Measurements from ENCODE around the gene RWDD1. TPM values are rescaled to one million over a fixed set of nuclear protein-coding genes. Genes with fewer than 3 reads are reported as not detected.

The RWDD1 gene
- 66.2 and 93.5 TPM in 2 replicates for total RNA-seq (2014; rRNA removed; shearing (Covaris generic))

GRCh38 chr6:116570856-116571682, at the start of gene RWDD1:
TSS of gene RWDD1 (plus strand) at chr6:116571504. CDS start at chr6:116571583, 79 bp downstream.
- Histone ChIP-seq H3K4me3 (peak within 1 kb of the TSS; percentile 75), H3K27ac (peak within 1 kb of the TSS; percentile 48), H3K36me3 (peaks cover 25% of the 10 kb centered on the region), H3K9me3 (replicated peaks) (no peaks in the 10 kb centered on the region), H3K27me3 (replicated peaks) (no peaks in the 10 kb centered on the region), H3K4me1 (replicated peaks) (peaks cover 13% of the 10 kb centered on the region)
- DNase-seq (ENCODE audit: low read depth in 1 of 2, low spot score in 2 of 2): peak; percentile 96 to 99

DNA sequence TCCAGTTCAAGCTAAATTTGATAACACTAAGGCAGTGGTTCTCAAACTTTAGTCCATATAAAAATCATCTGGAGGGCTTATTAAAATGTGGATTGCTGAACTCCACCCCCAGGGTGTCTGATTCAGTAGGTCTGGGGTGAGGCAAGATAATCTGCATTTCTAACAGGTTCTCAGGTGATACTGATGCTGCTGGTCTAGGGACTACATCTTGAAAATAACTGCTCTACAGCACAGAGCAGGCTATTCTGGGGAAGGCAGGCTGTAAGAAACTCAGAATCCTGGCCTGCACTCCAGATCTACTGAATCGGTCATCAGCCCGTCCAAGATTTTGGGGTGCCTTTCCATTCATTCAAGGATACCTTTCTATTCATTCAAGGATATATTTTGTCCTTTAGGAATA, 48.4 kb upstream of the RWDD1 start:
- Histone ChIP-seq H3K9me3 (replicated peaks) (no peaks in the 10 kb centered on the region), H3K27me3 (replicated peaks) (no peaks in the 10 kb centered on the region)

DNA sequence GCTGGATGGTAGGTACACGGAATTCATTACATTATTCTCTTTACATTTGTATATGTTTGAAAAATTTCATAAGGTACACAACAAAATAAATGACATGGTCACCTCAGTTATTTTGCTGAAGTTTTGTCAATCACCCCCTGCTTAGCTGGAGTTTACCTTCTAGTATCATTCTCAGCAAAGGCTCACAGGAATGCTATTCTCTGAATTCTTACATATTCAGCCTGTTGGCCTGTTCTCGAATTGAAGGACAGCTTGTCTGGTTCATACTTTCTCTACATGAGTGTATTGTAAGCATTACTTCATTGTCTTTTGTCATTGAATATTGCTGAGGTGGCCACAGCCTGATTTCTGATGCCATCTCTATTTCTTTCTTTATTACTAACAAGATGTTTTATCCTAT, 47.1 kb upstream of the RWDD1 start:
- Histone ChIP-seq H3K4me1 (replicated peaks) (peaks cover 15% of the 10 kb centered on the region), H3K27me3 (replicated peaks) (no peaks in the 10 kb centered on the region), H3K9me3 (replicated peaks) (no peaks in the 10 kb centered on the region), H3K27ac (no peak overlapping the region), H3K36me3 (no peaks in the 10 kb centered on the region), H3K4me3 (no peak overlapping the region)
- no peak for DNase-seq (ENCODE audit: low read depth in 1 of 2, low spot score in 2 of 2)

More for the DNA sequence above, 48.4 kb upstream of the RWDD1 start:
- DNase-seq (ENCODE audit: low read depth in 1 of 2, low spot score in 2 of 2): no peak
- peaks cover 2% of the 10 kb centered on the region for H3K4me1 ChIP-seq (replicated peaks)
- no peak overlapping the region for H3K27ac ChIP-seq
- no peaks in the 10 kb centered on the region for H3K36me3 ChIP-seq
- H3K4me3 ChIP-seq: no peak overlapping the region

- no peak overlapping the region for H3K4me3 ChIP-seq
- no peaks in the 10 kb centered on the region for H3K9me3 ChIP-seq (replicated peaks)
- peaks cover 35% of the 10 kb centered on the region for H3K4me1 ChIP-seq (replicated peaks)
- peaks cover 5% of the 10 kb centered on the region; the same call in 1 of the 2 replicates for H3K27me3 ChIP-seq (replicated peaks)
- no peaks in the 10 kb centered on the region for H3K36me3 ChIP-seq
- no peak for DNase-seq (ENCODE audit: low read depth in 1 of 2, low spot score in 2 of 2)
- no peak overlapping the region for H3K27ac ChIP-seq
Measured at GRCh38 chr6:116528133-116528532, 43.2 kb upstream of the RWDD1 start.

GRCh38 chr6:116528780-116529179, 42.5 kb upstream of the RWDD1 start:
- Histone ChIP-seq H3K4me1 (replicated peaks) (peaks cover 35% of the 10 kb centered on the region), H3K36me3 (no peaks in the 10 kb centered on the region), H3K27ac (peak overlapping the region; percentile 28; the same call in 1 of the 2 replicates), H3K27me3 (replicated peaks) (peaks cover 5% of the 10 kb centered on the region; the same call in 1 of the 2 replicates), H3K4me3 (no peak overlapping the region), H3K9me3 (replicated peaks) (no peaks in the 10 kb centered on the region)
- peak in 1 of 2 experiments; percentile 42 for DNase-seq (ENCODE audit: low read depth in 1 of 2, low spot score in 2 of 2)

DNA sequence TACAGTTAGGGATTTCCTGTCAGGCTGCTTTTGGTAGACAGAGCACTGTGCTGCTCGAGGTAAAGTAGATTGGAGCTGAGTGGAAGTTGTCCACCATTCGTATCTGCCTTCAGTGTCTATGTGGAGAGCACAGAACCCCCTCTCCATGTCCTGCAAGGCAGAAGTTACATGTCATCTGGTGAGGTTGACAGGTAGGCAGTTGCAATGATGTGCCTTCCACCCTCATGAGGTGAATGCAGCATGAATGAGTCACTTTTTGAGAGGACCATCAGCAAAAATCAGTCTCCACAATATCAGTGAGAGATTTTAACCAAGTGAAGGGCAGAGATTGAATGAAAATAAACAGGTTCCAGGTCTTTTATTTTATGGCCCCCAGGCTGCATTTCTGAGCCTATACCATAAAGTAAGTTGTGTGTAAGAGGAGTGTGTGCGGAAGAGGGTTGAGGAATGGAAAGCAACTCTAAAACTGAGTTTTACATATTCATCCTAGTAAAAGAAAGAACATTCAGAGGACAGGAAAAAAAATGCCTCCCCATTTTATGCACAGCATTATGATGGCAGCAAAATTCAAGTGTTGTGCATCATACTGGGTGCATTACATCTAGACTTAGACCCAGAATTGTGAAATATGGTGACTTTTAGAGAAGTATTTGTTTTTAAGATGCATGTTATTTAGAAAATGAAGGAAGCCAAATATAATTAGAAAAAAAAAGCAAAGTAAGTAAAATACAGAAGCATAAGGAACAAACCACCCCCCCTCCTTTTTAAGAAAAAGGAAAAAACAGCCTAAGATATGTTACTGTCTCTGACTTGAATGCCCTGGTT, 41.6 kb upstream of the RWDD1 start:
- no peak overlapping the region for H3K4me3 ChIP-seq
- H3K36me3 ChIP-seq: no peaks in the 10 kb centered on the region
- no peak overlapping the region for H3K27ac ChIP-seq
- no peaks in the 10 kb centered on the region for H3K9me3 ChIP-seq (replicated peaks)
- DNase-seq (ENCODE audit: low read depth in 1 of 2, low spot score in 2 of 2): no peak
- peaks cover 35% of the 10 kb centered on the region for H3K4me1 ChIP-seq (replicated peaks)
- H3K27me3 ChIP-seq (replicated peaks): peaks cover 5% of the 10 kb centered on the region; the same call in 1 of the 2 replicates

GRCh38 chr6:116530436-116530835, 40.9 kb upstream of the RWDD1 start:
- H3K4me1 ChIP-seq (replicated peaks): peaks cover 35% of the 10 kb centered on the region
- no peak overlapping the region for H3K27ac ChIP-seq
- no peaks in the 10 kb centered on the region for H3K36me3 ChIP-seq
- DNase-seq (ENCODE audit: low read depth in 1 of 2, low spot score in 2 of 2): peak in 1 of 2 experiments; percentile 56
- no peaks in the 10 kb centered on the region for H3K9me3 ChIP-seq (replicated peaks)
- no peak overlapping the region for H3K4me3 ChIP-seq
- H3K27me3 ChIP-seq (replicated peaks): peaks cover 9% of the 10 kb centered on the region; the same call in 1 of the 2 replicates

- H3K4me3 ChIP-seq: no peak overlapping the region
- H3K9me3 ChIP-seq (replicated peaks): no peaks in the 10 kb centered on the region
- H3K4me1 ChIP-seq (replicated peaks): peaks cover 35% of the 10 kb centered on the region
- H3K27me3 ChIP-seq (replicated peaks): peaks cover 9% of the 10 kb centered on the region; the same call in 1 of the 2 replicates
- no peak overlapping the region for H3K27ac ChIP-seq
- DNase-seq (ENCODE audit: low read depth in 1 of 2, low spot score in 2 of 2): peak; percentile 54 to 63
- no peaks in the 10 kb centered on the region for H3K36me3 ChIP-seq
Measured at GRCh38 chr6:116531675-116532570, 39.4 kb upstream of the RWDD1 start.

DNA sequence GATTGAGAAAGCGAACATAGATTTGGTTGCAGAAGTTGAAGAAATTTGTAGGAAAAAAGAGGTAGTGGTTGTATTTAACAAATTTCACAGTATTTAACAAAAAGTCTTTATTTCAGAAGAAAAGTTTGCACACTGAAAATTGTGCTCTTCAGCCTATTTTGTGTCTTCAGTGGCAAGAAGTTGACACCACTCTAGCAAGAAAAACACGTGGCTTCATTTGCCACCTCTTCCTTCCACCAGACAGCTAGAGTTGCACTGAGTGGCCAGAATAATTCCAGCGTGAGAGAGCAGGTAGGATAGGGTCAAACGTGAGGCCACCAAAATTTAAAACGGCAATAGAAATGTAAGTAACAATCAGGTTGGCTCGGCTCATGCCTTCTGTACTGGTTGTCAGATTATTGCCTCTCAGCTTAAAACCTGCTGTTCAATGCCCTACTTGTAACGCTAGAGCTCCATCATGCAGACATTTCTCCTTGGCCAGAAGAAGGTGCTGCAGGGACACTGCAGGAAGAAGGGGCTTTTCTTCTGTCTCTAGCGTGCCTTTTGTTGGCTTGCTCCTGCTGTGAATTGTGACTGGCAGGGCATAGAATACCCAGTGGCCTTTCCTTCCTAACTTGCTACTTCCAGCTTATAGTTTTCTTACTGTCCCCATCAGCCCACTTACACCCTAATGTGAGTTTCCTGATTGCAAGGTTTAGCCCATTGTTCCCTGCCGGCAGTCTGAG, 37.9 kb upstream of the RWDD1 start:
- H3K27ac ChIP-seq: no peak overlapping the region
- H3K4me1 ChIP-seq (replicated peaks): peaks cover 28% of the 10 kb centered on the region
- H3K9me3 ChIP-seq (replicated peaks): no peaks in the 10 kb centered on the region
- no peak overlapping the region for H3K4me3 ChIP-seq
- no peaks in the 10 kb centered on the region for H3K36me3 ChIP-seq
- H3K27me3 ChIP-seq (replicated peaks): peaks cover 9% of the 10 kb centered on the region; the same call in 1 of the 2 replicates
- no peak for DNase-seq (ENCODE audit: low read depth in 1 of 2, low spot score in 2 of 2)

DNA sequence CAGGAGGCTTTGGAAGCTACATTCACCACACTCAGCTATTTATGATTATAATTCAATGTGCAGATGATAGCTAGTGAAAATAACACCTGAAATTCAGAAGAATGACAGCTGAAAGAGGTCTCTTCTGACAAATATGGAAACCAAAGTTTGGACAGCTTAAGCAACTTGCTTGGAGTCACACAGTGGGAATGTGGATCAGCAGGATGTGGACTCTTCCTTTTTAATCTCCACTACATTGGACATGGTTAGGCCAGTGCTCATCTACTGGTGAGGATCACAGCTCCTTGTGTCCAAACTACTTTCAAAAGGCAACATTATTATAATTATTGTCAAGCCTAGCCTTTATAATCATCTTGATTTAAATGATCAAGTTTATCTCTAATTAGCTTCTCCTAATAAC, 36.2 kb upstream of the RWDD1 start:
- Histone ChIP-seq H3K4me1 (replicated peaks) (peaks cover 11% of the 10 kb centered on the region), H3K27me3 (replicated peaks) (peaks cover 9% of the 10 kb centered on the region; the same call in 1 of the 2 replicates), H3K36me3 (no peaks in the 10 kb centered on the region), H3K4me3 (no peak overlapping the region), H3K9me3 (replicated peaks) (no peaks in the 10 kb centered on the region), H3K27ac (no peak overlapping the region)
- no peak for DNase-seq (ENCODE audit: low read depth in 1 of 2, low spot score in 2 of 2)

- Histone ChIP-seq H3K4me1 (replicated peaks) (peaks cover 2% of the 10 kb centered on the region; the same call in 1 of the 2 replicates), H3K9me3 (replicated peaks) (no peaks in the 10 kb centered on the region), H3K4me3 (no peak overlapping the region), H3K27me3 (replicated peaks) (peaks cover 9% of the 10 kb centered on the region; the same call in 1 of the 2 replicates), H3K27ac (no peak overlapping the region), H3K36me3 (no peaks in the 10 kb centered on the region)
- peak in 1 of 2 experiments; percentile 57 for DNase-seq (ENCODE audit: low read depth in 1 of 2, low spot score in 2 of 2)
Measured at GRCh38 chr6:116536216-116536621, 35.1 kb upstream of the RWDD1 start.

DNA sequence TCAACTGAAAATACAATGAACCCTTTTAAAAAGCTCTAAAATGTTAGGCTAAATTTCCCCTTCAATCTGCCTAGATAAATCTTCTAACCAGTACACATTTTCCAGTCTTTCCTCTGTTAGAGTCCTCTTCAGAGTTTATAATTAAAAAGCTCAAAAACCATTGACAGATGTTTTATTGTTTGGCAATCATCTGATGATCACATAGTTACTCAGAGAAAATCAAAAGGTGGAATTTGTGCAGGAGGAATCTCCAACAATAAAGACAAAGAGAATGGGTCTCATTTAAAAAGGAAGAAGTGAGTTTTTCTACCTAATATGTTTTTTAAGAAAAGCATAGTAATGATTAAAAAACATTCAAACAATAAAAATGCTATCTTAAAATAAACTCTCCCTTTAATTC, 28.9 kb upstream of the RWDD1 start:
- Histone ChIP-seq H3K36me3 (no peaks in the 10 kb centered on the region), H3K27ac (no peak overlapping the region), H3K4me3 (no peak overlapping the region), H3K4me1 (replicated peaks) (no peaks in the 10 kb centered on the region), H3K9me3 (replicated peaks) (no peaks in the 10 kb centered on the region), H3K27me3 (replicated peaks) (no peaks in the 10 kb centered on the region; the same call in 1 of the 2 replicates)
- no peak for DNase-seq (ENCODE audit: low read depth in 1 of 2, low spot score in 2 of 2)
